Suprapubic skin (tissue), 4 donors: ENCODE measurements around the gene ARHGAP10. TPM values are rescaled to one million over a fixed set of nuclear protein-coding genes. Genes with fewer than 3 reads are reported as not detected.
A peak's percentile ranks its signal among the peaks of the same experiment; 100 is the strongest.

Source experiments
- DNase-seq, 2 donors: peaks; one replicate each; pipeline ENCODE4 v3.0.0-alpha.2; 2019; ENCODE audit warnings: low spot score in 2 of 2
- H3K27ac ChIP-seq: fragments of 200-600 bp; sonication (generic); one replicate; pipeline ENCODE4 v1.5.1; 2019
- H3K27me3 ChIP-seq: fragments of 200-600 bp; sonication (generic); one replicate; pipeline ENCODE4 v1.5.1; 2019
- H3K36me3 ChIP-seq: fragments of 200-600 bp; sonication (generic); one replicate; pipeline ENCODE4 v1.5.1; 2019
- H3K4me1 ChIP-seq: fragments of 200-600 bp; sonication (generic); one replicate; pipeline ENCODE4 v1.5.1; 2019
- H3K4me3 ChIP-seq: fragments of 200-600 bp; sonication (generic); one replicate; pipeline ENCODE4 v1.5.1; 2019; ENCODE audit warnings: mild to moderate bottlenecking
- H3K9me3 ChIP-seq: fragments of 200-600 bp; sonication (generic); one replicate; pipeline ENCODE4 v1.5.1; 2019
- CTCF ChIP-seq, 2 donors: fragments of 200-600 bp in 1 of 2; fragments of 450-650 bp in 1 of 2; sonication (generic) in 1 of 2; IDR thresholded peaks; one replicate each; pipeline ENCODE4 v1.5.1; 2016 to 2019; ENCODE audit warnings: antibody characterized with exemption in 2 of 2, mild to moderate bottlenecking in 1 of 2, moderate library complexity in 1 of 2
- EP300 ChIP-seq: sonication (generic); formaldehyde crosslinking; IDR thresholded peaks from one replicate; pipeline ENCODE4 v1.6.1; 2017; ENCODE audit warnings: antibody characterized with exemption
- POLR2A ChIP-seq, 2 donors: fragments of 450-650 bp; IDR thresholded peaks; one replicate each; pipeline ENCODE4 v1.6.1; 2017; ENCODE audit warnings: antibody characterized with exemption in 2 of 2, mild to moderate bottlenecking in 2 of 2, moderate library complexity in 2 of 2
- POLR2AphosphoS5 ChIP-seq, 3 donors: sonication (generic); formaldehyde crosslinking; IDR thresholded peaks; one replicate each; pipeline ENCODE4 v1.6.1; 2017; ENCODE audit warnings: antibody characterized with exemption in 3 of 3
- WGBS: methylation state at CpG from one replicate; pipeline ENCODE4 v1.1.5; 2018; 5-methylcytosine and 5-hydroxymethylcytosine counted together
- total RNA-seq, 4 donors: library from RNA; depleted of rRNA; stranded (reverse); fragments of >200 nt; gene quantifications; one replicate each; pipeline ENCODE4 v1.1.0, GENCODE V29; 2016

The ARHGAP10 gene
- total RNA-seq, 4 donors from 2014 or later, result 32.5 to 59.0 (median 36.8) TPM

- Histone ChIP-seq H3K27me3 (no peaks in the 10 kb centered on the region), H3K4me3 (no peak overlapping the region), H3K9me3 (no peaks in the 10 kb centered on the region), H3K4me1 (peaks cover 3% of the 10 kb centered on the region), H3K36me3 (no peaks in the 10 kb centered on the region), H3K27ac (no peak overlapping the region)
- TF ChIP-seq POLR2AphosphoS5 (IDR thresholded peaks at IDR 0.05), result no peak
- TF ChIP-seq POLR2A (IDR thresholded peaks at IDR 0.05), result no peak
- TF ChIP-seq EP300, result no peak
- TF ChIP-seq CTCF (IDR thresholded peaks at IDR 0.05), result no peak
- 96% methylated on average over 5 of the region's 5 CpGs for WGBS
- no peak for DNase-seq
Observed at GRCh38 chr4:147709999-147710398, 21.9 kb upstream of the ARHGAP10 start.

- Histone ChIP-seq H3K27ac (no peak overlapping the region), H3K9me3 (no peaks in the 10 kb centered on the region), H3K4me3 (no peak overlapping the region), H3K4me1 (peaks cover 3% of the 10 kb centered on the region), H3K36me3 (no peaks in the 10 kb centered on the region), H3K27me3 (no peaks in the 10 kb centered on the region)
- WGBS, result 86% methylated on average over 8 of the region's 8 CpGs
- peak in 1 of 2 donors; percentile 81 for DNase-seq
- TF ChIP-seq POLR2AphosphoS5 (IDR thresholded peaks at IDR 0.05), result no peak
- TF ChIP-seq CTCF (IDR thresholded peaks at IDR 0.05), result no peak
- TF ChIP-seq POLR2A (IDR thresholded peaks at IDR 0.05), result no peak
- no peak for TF ChIP-seq EP300
Observed at GRCh38 chr4:147714575-147715401, 17.1 kb upstream of the ARHGAP10 start.

- Histone ChIP-seq H3K36me3 (no peaks in the 10 kb centered on the region), H3K4me3 (no peak overlapping the region), H3K9me3 (no peaks in the 10 kb centered on the region), H3K27ac (no peak overlapping the region), H3K4me1 (peaks cover 3% of the 10 kb centered on the region), H3K27me3 (no peaks in the 10 kb centered on the region)
- TF ChIP-seq POLR2AphosphoS5 (IDR thresholded peaks at IDR 0.05) (no peak), POLR2A (IDR thresholded peaks at IDR 0.05) (no peak), CTCF (IDR thresholded peaks at IDR 0.05) (no peak), EP300 (no peak)
- WGBS, result 84% methylated on average over 1 of the region's 1 CpG
- DNase-seq, result no peak
Observed at GRCh38 chr4:147717878-147718277, 14.0 kb upstream of the ARHGAP10 start.

GRCh38 chr4:147723326-147723725, 8.6 kb upstream of the ARHGAP10 start:
- Histone ChIP-seq H3K36me3 (no peaks in the 10 kb centered on the region), H3K4me1 (no peaks in the 10 kb centered on the region), H3K9me3 (no peaks in the 10 kb centered on the region), H3K27ac (no peak overlapping the region), H3K27me3 (no peaks in the 10 kb centered on the region), H3K4me3 (no peak overlapping the region)
- no peak for DNase-seq
- TF ChIP-seq POLR2AphosphoS5 (IDR thresholded peaks at IDR 0.05) (no peak), POLR2A (IDR thresholded peaks at IDR 0.05) (no peak), CTCF (IDR thresholded peaks at IDR 0.05) (no peak), EP300 (no peak)
- WGBS, result 58% methylated on average over 5 of the region's 5 CpGs

GRCh38 chr4:147724468-147725201, 7.3 kb upstream of the ARHGAP10 start:
- Histone ChIP-seq H3K4me1 (no peaks in the 10 kb centered on the region), H3K36me3 (no peaks in the 10 kb centered on the region), H3K27ac (no peak overlapping the region), H3K9me3 (no peaks in the 10 kb centered on the region), H3K4me3 (no peak overlapping the region), H3K27me3 (no peaks in the 10 kb centered on the region)
- 89% methylated on average over 13 of the region's 13 CpGs for WGBS
- DNase-seq, result no peak
- TF ChIP-seq POLR2AphosphoS5 (IDR thresholded peaks at IDR 0.05), result no peak
- TF ChIP-seq EP300, result no peak
- no peak for TF ChIP-seq CTCF (IDR thresholded peaks at IDR 0.05)
- no peak for TF ChIP-seq POLR2A (IDR thresholded peaks at IDR 0.05)
